K562 (cell line): ENCODE results near the gene NFILZ. TPM values are rescaled to one million over a fixed set of nuclear protein-coding genes. Genes with fewer than 3 reads are reported as not detected.
A peak's percentile ranks its signal among the peaks of the same experiment; 100 is the strongest.

Source experiments
- ATAC-seq: fragments of 200-7000 bp; cut with Tn5 transposase; 3 replicates; pipeline ENCODE4 v1.9.1; 2020; ENCODE audit warnings: moderate library complexity
- BruUV-seq: library from RNA; stranded (reverse); fragments of 400-500 nt; replicated peaks from 2 replicates; lab custom pipeline; 2021; lab: Mats Ljungman, UMichigan
- CTCF ChIA-PET: fragments of 300-600 bp; formaldehyde crosslinking; extraction: SDS; loops from one replicate; lab custom pipeline; 2021; ENCODE audit warnings: low intra/inter-chr PET ratio; lab: Yijun Ruan, JAX
- POLR2A ChIA-PET: fragments of 300-600, 350-650 bp; sonication (Branson Sonifier 250); formaldehyde crosslinking; extraction: SDS; loops from one replicate; lab custom pipeline; 2021; ENCODE audit warnings: antibody characterized with exemption, inconsistent platforms; lab: Yijun Ruan, JAX
- DNase-seq, 4 experiments: peaks; one replicate each; pipeline versions ENCODE4 v3.0.0 to v3.0.0-alpha.2; 2011 to 2018; ENCODE audit warnings: low spot score in 3 of 4, mixed read lengths in 3 of 4; ENCODE audit errors: extremely low read depth in 1 of 4
- FAIRE-seq: peaks from 2 replicates; lab custom pipeline; 2011; peaks lifted over from hg19 to GRCh38; lab: Jason Lieb, UNC
- H2AFZ ChIP-seq: 2 replicates; pipeline ENCODE4 v1.6.0; 2011; ENCODE audit warnings: low read depth, low read length, control low read depth, inconsistent platforms
- H3K27ac ChIP-seq: fragments of 200-600 bp; 3 replicates; pipeline ENCODE4 v1.8.0; 2011; ENCODE audit warnings: low read depth, mild to moderate bottlenecking, control low read depth, inconsistent platforms, low read length, moderate library complexity, mixed read lengths; ENCODE audit errors: extremely low read depth
- H3K27me3 ChIP-seq, 2 experiments: fragments of 300-600 bp in 1 of 2; 2 replicates in 1 of 2; 3 replicates in 1 of 2; pipeline versions ENCODE4 v1.6.0 to v1.8.0; 2011; ENCODE audit warnings: inconsistent platforms in 2 of 2, low read length in 2 of 2, mild to moderate bottlenecking in 1 of 2, mixed read lengths in 1 of 2, moderate library complexity in 1 of 2; ENCODE audit not compliant: control insufficient read depth in 2 of 2, insufficient read depth in 2 of 2
- H3K36me3 ChIP-seq: fragments of 300-600 bp; 3 replicates; pipeline ENCODE4 v1.8.0; 2011; ENCODE audit warnings: mild to moderate bottlenecking, low read length, inconsistent platforms; ENCODE audit not compliant: control insufficient read depth, insufficient read depth
- H3K4me1 ChIP-seq, 2 experiments: fragments of 200-600 bp in 1 of 2; replicated peaks in 1 of 2; 2 replicates in 1 of 2; 3 replicates in 1 of 2; pipeline versions ENCODE4 v1.5.1 to v1.8.0; 2011; ENCODE audit warnings: inconsistent platforms in 2 of 2, low read length in 2 of 2, mild to moderate bottlenecking in 1 of 2, mixed read lengths in 1 of 2, moderate library complexity in 1 of 2; ENCODE audit not compliant: control insufficient read depth in 2 of 2, insufficient read depth in 2 of 2
- H3K4me2 ChIP-seq: 2 replicates; pipeline ENCODE4 v1.6.1; 2011; ENCODE audit warnings: low read length, control low read depth, inconsistent platforms, mixed read lengths; ENCODE audit not compliant: insufficient read depth
- H3K4me3 ChIP-seq: fragments of 200-600 bp; sonication (generic), shearing (Covaris generic); 2 replicates; pipeline ENCODE4 v1.5.1; 2016; ENCODE audit warnings: control low read depth, inconsistent platforms
- H3K79me2 ChIP-seq: fragments of 200-600 bp; 3 replicates; pipeline ENCODE4 v1.8.0; 2011; ENCODE audit warnings: low read length, inconsistent platforms; ENCODE audit not compliant: control insufficient read depth, insufficient read depth
- H3K9ac ChIP-seq, 2 experiments: 2 replicates each; pipeline versions ENCODE4 v1.6.0 to v1.6.1; 2011; ENCODE audit warnings: low read depth in 2 of 2, low read length in 2 of 2, control low read depth in 1 of 2, inconsistent platforms in 1 of 2, mild to moderate bottlenecking in 1 of 2, mixed read lengths in 1 of 2; ENCODE audit not compliant: insufficient read depth in 1 of 2
- H3K9me1 ChIP-seq: one replicate; pipeline ENCODE4 v1.6.0; 2011; ENCODE audit warnings: inconsistent platforms, mild to moderate bottlenecking, low read length, moderate library complexity; ENCODE audit not compliant: control insufficient read depth, insufficient read depth
- H3K9me3 ChIP-seq: replicated peaks from 2 replicates; pipeline ENCODE4 v1.5.1; 2011; ENCODE audit warnings: low read depth, low read length, inconsistent platforms; ENCODE audit not compliant: control insufficient read depth, insufficient read depth
- H4K20me1 ChIP-seq: replicated peaks from 2 replicates; pipeline ENCODE4 v1.6.1; 2011; ENCODE audit warnings: low read length, inconsistent platforms, mixed read lengths; ENCODE audit not compliant: control insufficient read depth, insufficient read depth
- ASH1L ChIP-seq: fragments of 450-650 bp; IDR thresholded peaks from 2 replicates; pipeline ENCODE4 v1.6.1; 2018; ENCODE audit warnings: borderline replicate concordance, mild to moderate bottlenecking, low read depth; ENCODE audit not compliant: partially characterized antibody
- CHAMP1 ChIP-seq: fragments of 450-650 bp; IDR thresholded peaks from 2 replicates; pipeline ENCODE4 v1.6.1; 2016; ENCODE audit warnings: mild to moderate bottlenecking
- CHD2 ChIP-seq: IDR thresholded peaks from 2 replicates; pipeline ENCODE4 v1.6.1; 2011; ENCODE audit warnings: low read depth, low read length
- USF1 ChIP-seq: sonication (generic); formaldehyde crosslinking; IDR thresholded peaks from 2 replicates; pipeline ENCODE4 v1.9.0; 2022; ENCODE audit warnings: mild to moderate bottlenecking, missing genetic modification reagents
- ZFP36 ChIP-seq: fragments of 150-350 bp; IDR thresholded peaks from 2 replicates; pipeline ENCODE4 v1.6.1; 2018; ENCODE audit warnings: low read length, low read depth; ENCODE audit not compliant: partially characterized antibody
- ZNF263 ChIP-seq: sonication (generic); formaldehyde crosslinking; IDR thresholded peaks from 2 replicates; pipeline ENCODE4 v1.8.0; 2022; ENCODE audit warnings: mild to moderate bottlenecking, missing genetic modification reagents, borderline replicate concordance
- ZNF507 ChIP-seq: conservative IDR thresholded peaks from 2 replicates; pipeline ENCODE4 v1.6.1; 2017; ENCODE audit warnings: missing genetic modification characterization, missing compliant biosample characterization
- WGBS: fragments of 100-300 bp; shearing (Covaris generic); methylation state at CpG from one replicate; pipeline ENCODE4 v1.1.6; 2016; ENCODE audit warnings: low coverage, mixed read lengths; ENCODE audit not compliant: insufficient coverage; ENCODE audit errors: missing lambda C conversion rate; 5-methylcytosine and 5-hydroxymethylcytosine counted together
- in situ Hi-C: fragments of 300-500 bp; cut with MboI; formaldehyde crosslinking; loops from 4 replicates; pipeline ENCODE4 v1.15.0; 2018; ENCODE audit warnings: inconsistent platforms, mixed read lengths
- intact Hi-C: fragments of 100-400 bp; cut with micrococcal nuclease; formaldehyde crosslinking; loops from 2 replicates; pipeline ENCODE4 v1.14.2; 2022
- polyA plus RNA-seq, 8 experiments: library from polyadenylated mRNA; depleted of rRNA in 4 of 8; stranded (reverse) in 5 of 8; unstranded in 3 of 8; fragments of >200 nt; fragmentation: Nextera tagmentation in 2 of 8; fragmentation: Illumina TruSeq in 1 of 8; extraction: Ambion mirVana in 2 of 8; extraction: Trizol in 1 of 8; gene quantifications; 2 replicates each; pipeline versions ENCODE4 v1.2.1 to v1.2.3, GENCODE V29; 2011 to 2014; ENCODE audit warnings: inconsistent platforms in 1 of 8, missing spikeins in 1 of 8
- total RNA-seq, 7 experiments: library from RNA; depleted of rRNA in 6 of 7; stranded (reverse); fragments of >200 nt in 6 of 7; fragmentation: Illumina TruSeq in 2 of 7; extraction: Trizol in 2 of 7; gene quantifications; 2 replicates each; pipeline versions ENCODE4 v1.2.1 to v1.2.3, GENCODE V29; 2011 to 2021; ENCODE audit warnings: low replicate concordance in 1 of 7

NFILZ gene
- total and polyA plus RNA-seq, 9 of the 15 experiments (the other 6 are each of a cell fraction or from before 2014, with no cell fraction given), result not detected

GRCh38 chr19:8657869-8658268 lies 27.4 kb downstream of the NFILZ start (continued):
- no peak for TF ChIP-seq ZNF263 (CRISPR knock-in tag)

DNA sequence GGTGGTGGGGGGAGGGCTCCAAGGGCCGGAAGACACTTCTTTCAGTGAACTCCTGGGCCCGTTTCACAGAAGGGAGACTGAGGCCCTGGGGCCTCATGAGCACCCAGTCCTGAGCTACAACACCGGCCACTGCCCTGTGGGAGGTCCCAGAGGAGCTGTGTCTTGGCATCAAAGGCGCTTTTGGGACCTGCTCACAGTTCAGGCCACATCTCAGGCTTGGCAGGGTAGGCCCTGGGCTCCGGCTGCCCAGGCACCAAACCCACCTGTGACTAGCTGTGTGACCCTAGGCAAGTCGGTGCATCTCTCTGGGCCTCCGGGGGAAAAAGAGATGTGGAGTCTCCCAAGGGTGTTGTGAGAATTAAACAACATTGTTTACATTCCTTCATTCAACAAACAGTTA lies 29.5 kb downstream of the NFILZ start:
- no peaks in the 10 kb centered on the region for H3K9me3 ChIP-seq
- H3K36me3 ChIP-seq, result no peaks in the 10 kb centered on the region
- peaks cover 0 to 6% of the 10 kb centered on the region in 2 experiments; a peak in 3 of 5 replicates for H3K4me1 ChIP-seq
- no peak overlapping the region for H3K27ac ChIP-seq
- FAIRE-seq, result no peak
- ATAC-seq, result no peak
- H3K9me1 ChIP-seq, result no peaks in the 10 kb centered on the region
- H3K27me3 ChIP-seq, result peaks cover 0 to 25% of the 10 kb centered on the region in 2 experiments; a peak in 3 of 5 replicates
- no peak overlapping the region for H3K4me2 ChIP-seq
- H3K9ac ChIP-seq, result no peak overlapping the region
- H2AFZ ChIP-seq, result no peak overlapping the region
- ChIA-PET POLR2A (interaction anchor here (0.6 kb wide), 1 partner anchor 42 kb away, joined by 3 read pairs; no protein-coding TSS in a partner anchor), CTCF (no interaction called here)
- TF ChIP-seq CHD2 (no peak), ZNF507 (tag) (no peak), USF1 (no peak), ASH1L (no peak), CHAMP1 (no peak), ZFP36 (peak; percentile 37)
- in situ Hi-C loops (loop anchor here (5.0 kb wide), 1 partner anchor 32 kb away; no protein-coding TSS in a partner anchor), intact Hi-C loops (no loop called here)
- DNase-seq, result no peak
- no peaks in the 10 kb centered on the region for H3K79me2 ChIP-seq
- no peak overlapping the region for H3K4me3 ChIP-seq
- no peaks in the 10 kb centered on the region for H4K20me1 ChIP-seq
- BruUV-seq, result no TSS peak
- WGBS, result 14% methylated on average over 7 of the region's 7 CpGs
